ENCODE results near the gene HILPDA.

Gene HILPDA

DNA sequence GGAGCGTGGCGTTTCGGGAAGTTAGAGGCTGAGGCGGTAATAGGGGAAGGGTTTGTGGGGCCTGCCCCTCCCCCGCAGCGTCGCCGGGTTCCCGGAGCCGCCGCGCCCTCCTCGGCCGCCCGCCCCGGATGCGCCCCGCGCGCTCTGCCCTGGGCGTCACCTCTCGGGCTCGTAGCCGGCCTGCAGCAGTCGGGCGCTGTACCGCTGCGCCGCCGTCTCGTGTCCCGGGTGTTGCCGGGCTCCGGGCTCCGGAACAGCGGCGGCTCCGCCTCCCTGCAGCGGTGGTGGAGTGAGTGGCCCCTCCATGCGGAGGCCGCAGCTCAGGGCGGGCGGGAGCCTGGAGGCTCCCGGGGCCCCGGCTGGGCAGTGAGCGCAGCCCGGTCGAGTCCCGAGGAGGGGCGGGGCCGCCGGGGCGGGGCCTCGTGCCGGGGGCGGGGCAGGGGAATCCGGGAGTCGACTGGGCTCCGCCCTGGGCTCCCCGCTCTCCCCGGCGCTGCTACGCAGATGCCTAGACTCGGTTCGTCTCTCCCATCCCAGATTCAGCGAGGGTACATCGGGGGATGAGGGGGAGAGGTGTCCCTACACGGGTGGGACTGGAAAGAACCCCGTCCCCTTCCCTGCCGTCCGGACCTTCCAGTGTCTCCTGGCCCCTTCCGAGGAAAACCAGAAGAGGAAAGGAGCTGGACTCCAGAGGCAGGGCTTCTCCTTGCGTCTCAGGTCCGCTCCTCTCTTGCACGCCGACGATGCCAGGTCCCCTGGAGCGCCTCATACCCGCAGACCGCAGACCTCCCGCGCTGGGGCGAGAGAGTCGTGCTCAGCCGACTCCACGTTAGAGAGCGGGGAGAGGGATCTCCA lies 45.9 kb upstream of the HILPDA start, which contains the start of gene IMPDH1:
Gene IMPDH1, minus strand, starts transcription at position 387 of the 855 bp plus-strand sequence. Its CDS starts 81 bp downstream, at position 306.
- TF ChIP-seq, protein P1, sequence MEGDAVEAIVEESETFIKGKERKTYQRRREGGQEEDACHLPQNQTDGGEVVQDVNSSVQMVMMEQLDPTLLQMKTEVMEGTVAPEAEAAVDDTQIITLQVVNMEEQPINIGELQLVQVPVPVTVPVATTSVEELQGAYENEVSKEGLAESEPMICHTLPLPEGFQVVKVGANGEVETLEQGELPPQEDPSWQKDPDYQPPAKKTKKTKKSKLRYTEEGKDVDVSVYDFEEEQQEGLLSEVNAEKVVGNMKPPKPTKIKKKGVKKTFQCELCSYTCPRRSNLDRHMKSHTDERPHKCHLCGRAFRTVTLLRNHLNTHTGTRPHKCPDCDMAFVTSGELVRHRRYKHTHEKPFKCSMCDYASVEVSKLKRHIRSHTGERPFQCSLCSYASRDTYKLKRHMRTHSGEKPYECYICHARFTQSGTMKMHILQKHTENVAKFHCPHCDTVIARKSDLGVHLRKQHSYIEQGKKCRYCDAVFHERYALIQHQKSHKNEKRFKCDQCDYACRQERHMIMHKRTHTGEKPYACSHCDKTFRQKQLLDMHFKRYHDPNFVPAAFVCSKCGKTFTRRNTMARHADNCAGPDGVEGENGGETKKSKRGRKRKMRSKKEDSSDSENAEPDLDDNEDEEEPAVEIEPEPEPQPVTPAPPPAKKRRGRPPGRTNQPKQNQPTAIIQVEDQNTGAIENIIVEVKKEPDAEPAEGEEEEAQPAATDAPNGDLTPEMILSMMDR (IDR thresholded peaks at IDR 0.05; ENCODE audit: insufficient read depth, low read depth, low read length, missing control alignments), result no peak
- peak; percentile 78 for DNase-seq (ENCODE audit: low read depth)
- H3K4me3 ChIP-seq (ENCODE audit: low read length), result peak within 1 kb of the TSS; percentile 72

DNA sequence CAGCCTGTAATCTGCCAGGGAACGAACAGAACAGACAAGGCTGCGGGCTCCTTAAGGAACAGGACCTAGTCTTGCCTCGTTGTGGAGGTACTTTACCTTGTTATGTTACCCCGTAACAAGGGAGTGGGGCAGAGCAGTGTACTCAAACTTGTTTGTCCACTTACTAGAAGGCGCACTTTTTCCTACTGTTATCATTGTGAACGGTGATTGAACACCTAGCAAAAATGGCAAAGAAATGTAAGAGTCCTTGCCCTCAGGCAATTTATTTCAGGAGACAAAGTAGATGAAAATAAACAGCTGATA lies 45.3 kb upstream of the HILPDA start:
- TF ChIP-seq, protein P1 (IDR thresholded peaks at IDR 0.05; ENCODE audit: insufficient read depth, low read depth, low read length, missing control alignments), result no peak
- DNase-seq (ENCODE audit: low read depth), result peak; percentile 73
- peak overlapping the region; percentile 72 for H3K4me3 ChIP-seq (ENCODE audit: low read length)

DNA sequence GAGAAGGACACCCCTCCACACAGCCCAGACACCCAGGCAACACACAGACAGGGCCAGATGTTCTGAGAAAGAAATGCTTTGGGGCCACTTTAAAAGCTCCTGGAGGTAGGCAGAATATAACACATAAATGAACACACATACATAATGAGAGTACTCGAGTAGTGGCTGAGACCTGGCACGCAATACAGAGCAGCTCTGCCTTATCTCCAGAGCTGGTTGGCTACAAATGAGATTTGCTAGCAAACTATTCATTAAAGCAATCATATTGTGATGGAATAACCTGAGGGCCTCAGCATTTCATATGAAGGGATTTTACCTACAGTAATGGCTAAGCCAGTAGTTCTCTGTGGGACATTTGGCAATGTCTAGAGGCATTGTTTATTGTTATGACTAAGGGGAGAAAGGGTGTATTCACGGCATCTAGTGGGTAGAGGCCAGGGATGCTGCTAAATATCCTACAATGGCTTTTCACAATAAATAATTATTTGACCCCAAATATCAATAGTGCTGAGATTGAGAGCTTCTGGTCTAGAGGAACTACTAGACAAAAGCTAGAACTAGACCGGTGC lies 40.4 kb upstream of the HILPDA start:
- TF ChIP-seq, protein P1 (IDR thresholded peaks at IDR 0.05; ENCODE audit: insufficient read depth, low read depth, low read length, missing control alignments), result no peak
- H3K4me3 ChIP-seq (ENCODE audit: low read length), result no peak overlapping the region
- peak; percentile 23 for DNase-seq (ENCODE audit: low read depth)

DNA sequence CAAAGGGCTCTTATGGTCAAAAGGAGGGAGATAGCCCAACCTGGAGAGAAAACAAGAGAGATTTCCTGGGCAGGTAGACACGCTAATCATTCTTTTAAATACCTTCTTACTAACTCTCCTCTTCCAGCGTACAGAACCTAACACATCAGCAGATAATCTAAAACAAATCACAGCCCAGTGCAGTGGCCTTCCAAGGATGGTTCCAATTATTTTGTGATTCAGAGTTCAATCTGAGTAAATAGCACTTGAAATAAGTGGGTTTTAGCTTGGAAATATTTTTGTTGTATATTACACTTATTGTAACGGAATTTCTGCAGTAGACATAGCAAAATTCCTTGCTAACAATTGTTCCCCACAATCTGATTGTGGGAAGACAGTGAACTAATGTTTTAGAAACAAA lies 38.6 kb upstream of the HILPDA start:
- TF ChIP-seq, protein P1 (IDR thresholded peaks at IDR 0.05; ENCODE audit: insufficient read depth, low read depth, low read length, missing control alignments), result no peak
- no peak overlapping the region for H3K4me3 ChIP-seq (ENCODE audit: low read length)
- no peak for DNase-seq (ENCODE audit: low read depth)

DNA sequence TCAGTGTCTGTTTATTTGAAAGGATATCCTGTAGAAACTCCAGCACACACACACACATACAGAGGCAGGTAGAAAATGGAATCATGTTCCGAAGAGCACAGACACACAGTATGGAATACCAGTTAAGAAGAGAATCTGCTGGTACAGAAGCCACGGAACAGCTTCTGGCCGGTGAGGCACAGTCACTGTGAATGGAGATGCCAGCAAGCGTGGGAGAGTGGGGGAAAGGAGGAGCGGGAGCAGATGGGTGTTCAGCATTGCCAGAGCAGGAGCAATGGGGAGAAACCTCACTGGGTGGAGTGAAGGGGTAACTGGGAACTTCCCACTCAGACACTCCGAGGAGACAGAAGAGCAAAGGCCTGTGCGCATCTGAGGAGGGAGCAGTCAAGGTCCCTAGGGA lies 36.4 kb upstream of the HILPDA start:
- TF ChIP-seq, protein P1 (IDR thresholded peaks at IDR 0.05; ENCODE audit: insufficient read depth, low read depth, low read length, missing control alignments), result no peak
- DNase-seq (ENCODE audit: low read depth), result no peak
- no peak overlapping the region for H3K4me3 ChIP-seq (ENCODE audit: low read length)

DNA sequence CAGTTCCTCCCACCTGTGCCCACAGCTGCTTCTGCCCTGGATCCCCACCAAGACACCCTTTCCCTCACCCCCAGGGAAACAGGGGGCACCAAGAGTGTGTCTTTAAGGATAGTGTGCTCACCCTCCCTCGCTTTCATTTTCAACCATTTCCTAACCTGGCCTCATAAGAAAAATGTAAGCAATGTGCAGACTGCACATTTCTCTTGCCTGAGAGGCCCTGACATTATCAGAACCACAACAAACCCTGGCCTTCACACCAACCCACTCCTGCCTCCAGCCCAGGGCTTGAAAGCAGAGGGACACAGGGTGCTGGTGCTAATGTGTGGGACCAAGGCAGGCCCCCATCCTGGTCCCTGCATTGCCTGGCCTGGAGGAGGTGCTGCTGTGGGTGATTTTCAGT lies 34.9 kb upstream of the HILPDA start:
- no peak for DNase-seq (ENCODE audit: low read depth)
- TF ChIP-seq, protein P1 (IDR thresholded peaks at IDR 0.05; ENCODE audit: insufficient read depth, low read depth, low read length, missing control alignments), result no peak
- no peak overlapping the region for H3K4me3 ChIP-seq (ENCODE audit: low read length)
